Smooth muscle cell (in vitro differentiated cells): Measurements from ENCODE around the gene METTL2A. TPM values are rescaled to one million over a fixed set of nuclear protein-coding genes. Genes with fewer than 3 reads are reported as not detected.
"Not testable (repeated sequence)": the region's sequence is repeated elsewhere in the genome, so short reads cannot be mapped to it uniquely, and the experiment has no call there.

Experiments
- DNase-seq: peaks from one replicate; lab custom pipeline; 2025; ENCODE audit not compliant: unreplicated experiment; lab: John Stamatoyannopoulos, UW
- H2AFZ ChIP-seq: fragments of 200-600 bp; sonication (generic); 2 replicates; pipeline ENCODE4 v1.6.0; 2016; ENCODE audit warnings: antibody characterized with exemption, low read depth, mild to moderate bottlenecking
- H3F3A ChIP-seq: fragments of 200-600 bp; sonication (generic); 2 replicates; pipeline ENCODE4 v1.6.0; 2017; ENCODE audit warnings: antibody characterized with exemption, low read depth
- H3K27ac ChIP-seq: fragments of 200-600 bp; sonication (generic); 2 replicates; pipeline ENCODE4 v1.5.1; 2016; ENCODE audit warnings: low read depth, mild to moderate bottlenecking
- H3K27me3 ChIP-seq: fragments of 200-600 bp; sonication (generic); 2 replicates; pipeline ENCODE4 v1.6.1; 2016; ENCODE audit warnings: low read depth, mild to moderate bottlenecking
- H3K36me3 ChIP-seq: fragments of 200-600 bp; sonication (generic); 2 replicates; pipeline ENCODE4 v1.5.1; 2016; ENCODE audit warnings: low read depth
- H3K4me1 ChIP-seq: fragments of 200-600 bp; sonication (generic); 2 replicates; pipeline ENCODE4 v1.5.1; 2016; ENCODE audit warnings: low read depth
- H3K4me2 ChIP-seq: fragments of 200-600 bp; sonication (generic); 2 replicates; pipeline ENCODE4 v1.6.0; 2016; ENCODE audit warnings: mild to moderate bottlenecking
- H3K4me3 ChIP-seq: fragments of 200-600 bp; sonication (generic); 2 replicates; pipeline ENCODE4 v1.5.1; 2016; ENCODE audit warnings: mild to moderate bottlenecking
- H3K79me2 ChIP-seq: fragments of 200-600 bp; sonication (generic); 2 replicates; pipeline ENCODE4 v1.6.0; 2016; ENCODE audit warnings: low read depth, mild to moderate bottlenecking
- H3K9ac ChIP-seq: fragments of 200-600 bp; sonication (generic); 2 replicates; pipeline ENCODE4 v1.6.0; 2016; ENCODE audit warnings: low read depth
- H3K9me3 ChIP-seq: fragments of 200-600 bp; sonication (generic); replicated peaks from 2 replicates; pipeline ENCODE4 v1.5.1; 2016; ENCODE audit warnings: low read depth
- H4K20me1 ChIP-seq: fragments of 200-600 bp; sonication (generic); 2 replicates; pipeline ENCODE4 v1.6.0; 2016; ENCODE audit warnings: low read depth
- CTCF ChIP-seq: fragments of 200-600 bp; sonication (generic); IDR thresholded peaks from 2 replicates; pipeline ENCODE4 v1.5.1; 2017; ENCODE audit warnings: borderline replicate concordance, mild to moderate bottlenecking, antibody characterized with exemption; ENCODE audit not compliant: insufficient read depth, poor library complexity, severe bottlenecking
- WGBS: methylation state at CpG from one replicate; pipeline ENCODE4 v1.1.7; 2016; ENCODE audit warnings: low lambda C conversion rate; 5-methylcytosine and 5-hydroxymethylcytosine counted together
- polyA plus RNA-seq: library from polyadenylated mRNA; unstranded; fragments of >200 nt; fragmentation: Nextera tagmentation; extraction: Ambion mirVana; gene quantifications from 2 replicates; pipeline ENCODE4 v1.2.1, GENCODE V29; 2016
- total RNA-seq: library from RNA; depleted of rRNA; stranded (reverse); fragments of >200 nt; gene quantifications from 2 replicates; pipeline ENCODE4 v1.2.3, GENCODE V29; 2014

Gene METTL2A
- total RNA-seq (13.6 and 18.1 TPM in 2 replicates), polyA plus RNA-seq (13.6 and 13.7 TPM in 2 replicates)

DNA sequence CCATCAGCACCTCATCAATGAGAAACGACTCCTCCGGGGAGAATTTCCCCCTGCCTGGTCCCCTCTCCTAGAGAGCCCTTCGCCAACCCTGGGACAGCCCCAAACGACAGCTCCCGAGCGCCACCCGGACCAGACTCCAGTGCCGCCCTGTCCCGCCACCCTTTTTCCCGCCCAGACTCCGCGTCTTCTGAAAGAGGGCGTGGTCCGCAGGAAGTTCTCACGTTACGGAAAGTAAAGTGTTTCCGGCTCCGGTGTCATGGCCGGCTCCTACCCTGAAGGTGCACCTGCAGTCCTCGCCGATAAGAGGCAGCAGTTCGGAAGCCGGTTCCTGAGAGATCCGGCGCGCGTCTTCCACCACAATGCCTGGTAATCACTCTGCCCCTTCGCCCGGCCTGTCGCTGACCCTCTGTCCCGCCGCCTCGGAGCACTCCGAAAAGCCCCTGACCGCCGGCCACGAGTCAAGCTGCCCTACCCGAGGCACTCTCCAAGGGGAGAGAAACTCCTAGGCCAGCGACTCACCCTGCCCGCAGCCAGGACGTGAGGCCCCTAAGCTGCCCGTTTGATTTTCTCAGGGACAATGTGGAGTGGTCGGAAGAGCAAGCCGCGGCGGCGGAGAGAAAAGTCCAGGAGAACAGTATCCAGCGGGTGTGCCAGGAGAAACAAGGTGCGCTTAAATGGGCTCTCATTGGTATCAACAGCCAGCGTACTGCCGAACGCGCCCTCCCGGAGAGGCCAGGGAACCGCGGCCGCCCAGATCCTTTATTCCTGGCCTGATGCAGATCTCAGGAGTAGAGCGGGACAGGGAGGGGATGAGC, at the start of gene METTL2A:
TSS of gene METTL2A (plus strand) at position 251 of the 815 bp plus-strand sequence. CDS start at position 257, 6 bp downstream.
- peak; percentile 14 for TF ChIP-seq CTCF
- not testable (repeated sequence) for H3F3A ChIP-seq, H3K27ac ChIP-seq, H3K27me3 ChIP-seq, H3K9me3 ChIP-seq, H3K79me2 ChIP-seq, H3K36me3 ChIP-seq, H4K20me1 ChIP-seq, H3K4me1 ChIP-seq
- peak within 1 kb of the TSS; percentile 96 for H2AFZ ChIP-seq
- peak within 1 kb of the TSS; percentile 95 for H3K4me2 ChIP-seq
- WGBS: 1% methylated on average over 58 of the region's 58 CpGs
- peak; percentile 23 for DNase-seq
- peak within 1 kb of the TSS; percentile 56 for H3K9ac ChIP-seq
- peak within 1 kb of the TSS; percentile 85 for H3K4me3 ChIP-seq

DNA sequence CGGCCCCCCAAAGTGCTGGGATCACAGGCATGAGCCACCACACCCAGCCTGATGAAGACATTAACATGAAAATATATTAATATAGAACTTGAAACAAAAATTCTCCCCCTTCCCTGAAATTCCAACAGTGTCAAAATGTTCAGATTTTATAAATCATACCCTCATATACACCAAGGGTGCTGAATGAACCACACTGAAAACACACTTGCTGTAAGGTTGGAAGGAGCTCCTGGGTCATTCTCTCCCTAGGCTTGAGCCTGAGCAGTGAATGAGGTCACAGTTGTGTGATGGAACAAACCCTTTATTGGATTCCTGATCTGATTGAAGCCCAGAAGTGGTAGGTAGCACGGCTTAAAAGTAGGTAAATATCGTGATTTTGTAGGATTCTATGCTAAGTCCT, 43.4 kb upstream of the METTL2A start, which contains the start of gene EFCAB3:
TSS of gene EFCAB3 (plus strand) at position 301 of the 400 bp plus-strand sequence. CDS start 2,427 bp downstream, outside the sequence.
- WGBS: 91% methylated on average over 3 of the region's 3 CpGs

GRCh38 chr17:62381561-62381960, 42.1 kb upstream of the METTL2A start:
- Histone ChIP-seq H3K79me2 (no peaks in the 10 kb centered on the region), H3K4me3 (no peak overlapping the region), H3K9ac (no peak overlapping the region), H3K4me2 (no peak overlapping the region), H3F3A (no peaks in the 10 kb centered on the region), H3K27me3 (peaks cover 26% of the 10 kb centered on the region), H3K4me1 (no peaks in the 10 kb centered on the region), H3K27ac (no peak overlapping the region), H3K9me3 (no peaks in the 10 kb centered on the region), H2AFZ (no peak overlapping the region), H3K36me3 (no peaks in the 10 kb centered on the region), H4K20me1 (no peaks in the 10 kb centered on the region)
- WGBS: 93% methylated on average over 18 of the region's 18 CpGs
- DNase-seq: no peak
- TF ChIP-seq CTCF: no peak

More for the DNA sequence above, 43.4 kb upstream of the METTL2A start, which contains the start of gene EFCAB3:
- Histone ChIP-seq H3K27me3 (peaks cover 36% of the 10 kb centered on the region), H2AFZ (no peak within 1 kb of the TSS), H3K4me1 (no peaks in the 10 kb centered on the region), H3K4me3 (no peak within 1 kb of the TSS), H3K9ac (no peak within 1 kb of the TSS), H4K20me1 (no peaks in the 10 kb centered on the region), H3K36me3 (no peaks in the 10 kb centered on the region), H3K4me2 (no peak within 1 kb of the TSS), H3K27ac (no peak within 1 kb of the TSS), H3F3A (no peaks in the 10 kb centered on the region), H3K9me3 (no peaks in the 10 kb centered on the region), H3K79me2 (no peaks in the 10 kb centered on the region)
- TF ChIP-seq CTCF: no peak
- no peak for DNase-seq
